Peyer's patch (tissue), 4 donors: ENCODE results near the gene TRPV5. TPM values are rescaled to one million over a fixed set of nuclear protein-coding genes. Genes with fewer than 3 reads are reported as not detected.

Experiments
- DNase-seq, 3 donors: peaks; one replicate each; pipeline ENCODE4 v3.0.0-alpha.2; 2017 to 2019
- H3K27ac ChIP-seq, 4 donors: fragments of 200-600 bp; sonication (generic); one replicate each; pipeline ENCODE4 v1.5.1; 2016 to 2019
- H3K27me3 ChIP-seq, 2 donors: fragments of 200-600 bp; sonication (generic); one replicate each; pipeline ENCODE4 v1.5.1; 2019
- H3K36me3 ChIP-seq, 3 donors: fragments of 200-600 bp; sonication (generic); one replicate each; pipeline ENCODE4 v1.5.1; 2016 to 2019
- H3K4me1 ChIP-seq, 4 donors: fragments of 200-600 bp; sonication (generic); one replicate each; pipeline ENCODE4 v1.5.1; 2016 to 2019
- H3K4me3 ChIP-seq, 4 donors: fragments of 200-600 bp; sonication (generic); 1 replicate in 3 of 4; 2 replicates in 1 of 4; pipeline ENCODE4 v1.5.1; 2016 to 2019; ENCODE audit warnings: mild to moderate bottlenecking in 1 of 4
- H3K9me3 ChIP-seq, 4 donors: fragments of 200-600 bp; sonication (generic); one replicate each; pipeline ENCODE4 v1.5.1; 2016 to 2019; ENCODE audit warnings: mild to moderate bottlenecking in 1 of 4
- CTCF ChIP-seq, 6 experiments: fragments of 450-650 bp in 4 of 6; fragments of 200-600 bp in 2 of 6; sonication (generic) in 1 of 6; IDR thresholded peaks; one replicate each; pipeline ENCODE4 v1.5.1; 2017 to 2019; ENCODE audit warnings: antibody characterized with exemption in 6 of 6, mild to moderate bottlenecking in 3 of 6, moderate library complexity in 1 of 6
- POLR2A ChIP-seq, 2 donors: fragments of 450-650 bp; IDR thresholded peaks; one replicate each; pipeline ENCODE4 v1.5.1; 2017; ENCODE audit warnings: antibody characterized with exemption in 2 of 2, mild to moderate bottlenecking in 2 of 2, moderate library complexity in 2 of 2
- total RNA-seq, 4 donors: library from RNA; depleted of rRNA; stranded (reverse); fragments of >200 nt; gene quantifications; one replicate each; pipeline ENCODE4 v1.1.0, GENCODE V29; 2016

Gene TRPV5
- total RNA-seq, 4 donors from 2014 or later, result 0.83 TPM; not detected in 3

GRCh38 chr7:142915315-142915714 is 18.2 kb downstream of the TRPV5 start:
- Histone ChIP-seq H3K9me3 (no peaks in the 10 kb centered on the region), H3K36me3 (no peaks in the 10 kb centered on the region), H3K27me3 (no peaks in the 10 kb centered on the region), H3K27ac (no peak overlapping the region), H3K4me3 (no peak overlapping the region), H3K4me1 (no peaks in the 10 kb centered on the region)
- TF ChIP-seq POLR2A (IDR thresholded peaks at IDR 0.05) (no peak), CTCF (IDR thresholded peaks at IDR 0.05) (no peak)
- no peak for DNase-seq

- Histone ChIP-seq H3K9me3 (no peaks in the 10 kb centered on the region), H3K4me1 (peaks cover 0 to 8% (median 0%) of the 10 kb centered on the region in 4 donors), H3K27ac (no peak overlapping the region), H3K4me3 (no peak overlapping the region), H3K27me3 (no peaks in the 10 kb centered on the region), H3K36me3 (no peaks in the 10 kb centered on the region)
- TF ChIP-seq CTCF (IDR thresholded peaks at IDR 0.05) (no peak), POLR2A (IDR thresholded peaks at IDR 0.05) (no peak)
- DNase-seq, result no peak
These were observed 19.4 kb downstream of the TRPV5 start for GRCh38 chr7:142914121-142914520.

GRCh38 chr7:142913566-142913965 is 20.0 kb downstream of the TRPV5 start:
- no peaks in the 10 kb centered on the region for H3K36me3 ChIP-seq
- DNase-seq, result no peak
- peaks cover 0 to 10% (median 0%) of the 10 kb centered on the region in 4 donors for H3K4me1 ChIP-seq
- H3K4me3 ChIP-seq, result no peak overlapping the region
- TF ChIP-seq CTCF (IDR thresholded peaks at IDR 0.05) (no peak), POLR2A (IDR thresholded peaks at IDR 0.05) (no peak)
- no peaks in the 10 kb centered on the region for H3K9me3 ChIP-seq
- no peak overlapping the region for H3K27ac ChIP-seq
- H3K27me3 ChIP-seq, result no peaks in the 10 kb centered on the region

GRCh38 chr7:142913051-142913450 is 20.5 kb downstream of the TRPV5 start:
- peaks cover 0 to 10% (median 0%) of the 10 kb centered on the region in 4 donors for H3K4me1 ChIP-seq
- TF ChIP-seq CTCF (IDR thresholded peaks at IDR 0.05), result no peak
- TF ChIP-seq POLR2A (IDR thresholded peaks at IDR 0.05), result no peak
- DNase-seq, result no peak
- no peak overlapping the region for H3K27ac ChIP-seq
- H3K9me3 ChIP-seq, result no peaks in the 10 kb centered on the region
- H3K27me3 ChIP-seq, result no peaks in the 10 kb centered on the region
- H3K36me3 ChIP-seq, result no peaks in the 10 kb centered on the region
- H3K4me3 ChIP-seq, result no peak overlapping the region

- Histone ChIP-seq H3K4me3 (no peak overlapping the region), H3K36me3 (no peaks in the 10 kb centered on the region), H3K4me1 (peaks cover 0 to 10% (median 0%) of the 10 kb centered on the region in 4 donors), H3K27me3 (no peaks in the 10 kb centered on the region), H3K9me3 (no peaks in the 10 kb centered on the region), H3K27ac (no peak overlapping the region)
- TF ChIP-seq POLR2A (IDR thresholded peaks at IDR 0.05) (no peak), CTCF (IDR thresholded peaks at IDR 0.05) (no peak)
- DNase-seq, result no peak
These were observed 23.1 kb downstream of the TRPV5 start for GRCh38 chr7:142910481-142910880.

GRCh38 chr7:142910031-142910433 is 23.5 kb downstream of the TRPV5 start:
- Histone ChIP-seq H3K36me3 (no peaks in the 10 kb centered on the region), H3K27ac (no peak overlapping the region), H3K4me3 (no peak overlapping the region), H3K9me3 (no peaks in the 10 kb centered on the region), H3K4me1 (peaks cover 0 to 10% (median 0%) of the 10 kb centered on the region in 4 donors), H3K27me3 (no peaks in the 10 kb centered on the region)
- TF ChIP-seq POLR2A (IDR thresholded peaks at IDR 0.05) (no peak), CTCF (IDR thresholded peaks at IDR 0.05) (no peak)
- DNase-seq, result no peak
